PC-3 (cell line): ENCODE data around the gene OR13G1. TPM values are rescaled to one million over a fixed set of nuclear protein-coding genes. Genes with fewer than 3 reads are reported as not detected.
"Not testable (repeated sequence)": the region's sequence is repeated elsewhere in the genome, so short reads cannot be mapped to it uniquely, and the experiment has no call there.

Experiments used
- ATAC-seq: fragments of 200-7000 bp; cut with Tn5 transposase; 2 replicates; pipeline ENCODE4 v1.9.1; 2020; ENCODE audit warnings: mild to moderate bottlenecking, moderate library complexity
- BruUV-seq: library from RNA; stranded (reverse); fragments of 400-500 nt; replicated peaks from 2 replicates; lab custom pipeline; 2021; lab: Mats Ljungman, UMichigan
- CTCF ChIA-PET: fragments of 300-600 bp; sonication (Branson Sonifier 250); formaldehyde crosslinking; loops from one replicate; lab custom pipeline; 2022; ENCODE audit warnings: antibody characterized with exemption; lab: Charles Lee
- POLR2A ChIA-PET: fragments of 300-600 bp; sonication (Branson Sonifier 250); formaldehyde crosslinking; loops from one replicate; lab custom pipeline; 2022; ENCODE audit warnings: antibody characterized with exemption; ENCODE audit not compliant: unreplicated experiment; lab: Charles Lee
- DNase-seq: peaks from one replicate; pipeline ENCODE4 v3.0.0-alpha.2; 2015
- H2AFZ ChIP-seq: fragments of 300-600 bp; sonication (generic); 2 replicates; pipeline ENCODE4 v1.6.0; 2016; ENCODE audit warnings: antibody characterized with exemption, low read length
- H3F3A ChIP-seq: fragments of 300-600 bp; sonication (generic); one replicate; pipeline ENCODE4 v1.6.0; 2017; ENCODE audit warnings: antibody characterized with exemption, low read length, control low read depth, mild to moderate bottlenecking; ENCODE audit not compliant: unreplicated experiment
- H3K27ac ChIP-seq: fragments of 300-600 bp; sonication (generic); 2 replicates; pipeline ENCODE4 v1.5.1; 2016; ENCODE audit warnings: mild to moderate bottlenecking, low read length
- H3K27me3 ChIP-seq: fragments of 300-600 bp; sonication (generic); 2 replicates; pipeline ENCODE4 v1.6.1; 2016; ENCODE audit warnings: low read length, mixed read lengths
- H3K36me3 ChIP-seq: fragments of 300-600 bp; sonication (generic); 2 replicates; pipeline ENCODE4 v1.6.1; 2016; ENCODE audit warnings: low read depth, mixed run types, low read length, mixed read lengths
- H3K4me1 ChIP-seq: fragments of 300-600 bp; sonication (generic); 2 replicates; pipeline ENCODE4 v1.5.1; 2016; ENCODE audit warnings: low read length; ENCODE audit not compliant: insufficient read depth
- H3K4me2 ChIP-seq: fragments of 300-600 bp; sonication (generic); 2 replicates; pipeline ENCODE4 v1.6.0; 2016; ENCODE audit warnings: low read length
- H3K4me3 ChIP-seq: fragments of 300-600 bp; sonication (generic); 2 replicates; pipeline ENCODE4 v1.5.1; 2016; ENCODE audit warnings: mild to moderate bottlenecking, low read length, mixed read lengths
- H3K79me2 ChIP-seq: fragments of 300-600 bp; sonication (generic); 2 replicates; pipeline ENCODE4 v1.6.1; 2017; ENCODE audit warnings: low read length, mixed read lengths
- H3K9ac ChIP-seq: fragments of 300-600 bp; sonication (generic); 2 replicates; pipeline ENCODE4 v1.6.0; 2016; ENCODE audit warnings: mild to moderate bottlenecking, low read length
- H3K9me2 ChIP-seq: fragments of 300-600 bp; sonication (generic); replicated peaks from 2 replicates; pipeline ENCODE4 v1.6.1; 2016; ENCODE audit warnings: mixed run types, low read length, mixed read lengths
- H3K9me3 ChIP-seq: fragments of 300-600 bp; sonication (generic); 2 replicates; pipeline ENCODE4 v1.6.1; 2016; ENCODE audit warnings: low read length, mixed read lengths
- H4K20me1 ChIP-seq: fragments of 300-600 bp; sonication (generic); 2 replicates; pipeline ENCODE4 v1.6.1; 2016; ENCODE audit warnings: low read length, mixed read lengths
- EZH2 ChIP-seq: fragments of 300-600 bp; sonication (generic); IDR thresholded peaks from one replicate; pipeline ENCODE4 v1.6.1; 2017; ENCODE audit warnings: antibody characterized with exemption, mild to moderate bottlenecking, low read length; ENCODE audit not compliant: unreplicated experiment
- EZH2phosphoT487 ChIP-seq: fragments of 300-600 bp; sonication (generic); IDR thresholded peaks from 2 replicates; pipeline ENCODE4 v1.6.1; 2018; ENCODE audit warnings: mild to moderate bottlenecking, antibody characterized with exemption, low read length, borderline replicate concordance
- intact Hi-C: fragments of 100-400 bp; cut with micrococcal nuclease; formaldehyde crosslinking; loops from 2 replicates; pipeline ENCODE4 v1.9.0; 2023
- total RNA-seq: library from RNA; depleted of rRNA; stranded (reverse); fragments of >200 nt; gene quantifications from 2 replicates; pipeline ENCODE4 v1.2.3, GENCODE V29; 2014
- TF ChIP-seq, protein P1 (sequence below): fragments of 300-600 bp; sonication (generic); conservative IDR thresholded peaks from 2 replicates; pipeline ENCODE4 v1.5.1; 2017; ENCODE audit warnings: antibody characterized with exemption, low read depth, mild to moderate bottlenecking, low read length

OR13G1 gene
- total RNA-seq, 1 experiment from 2014 or later: not detected

DNA sequence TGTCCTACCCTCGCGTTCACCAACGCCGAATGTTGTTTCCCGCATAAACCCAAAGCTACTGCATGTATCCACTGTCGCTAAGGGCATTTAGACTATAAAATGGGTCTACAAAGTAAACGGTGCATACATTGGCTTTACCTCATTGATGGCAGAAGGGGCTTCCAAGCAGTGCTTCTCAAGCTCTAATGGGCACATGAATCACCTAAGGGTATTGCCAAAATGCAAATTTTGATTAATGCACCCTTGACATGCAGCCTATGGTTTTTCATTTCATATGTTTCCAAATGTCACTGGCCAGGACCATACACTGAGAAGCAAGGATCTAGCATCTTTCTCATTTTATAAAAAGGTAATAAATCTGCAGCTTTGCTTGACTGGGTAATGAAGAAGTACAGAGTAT, 34.2 kb upstream of the OR13G1 start:
- no peak for ATAC-seq
- Histone ChIP-seq H3K9me2 (no peaks in the 10 kb centered on the region), H3K27ac (no peak overlapping the region), H3K4me1 (no peaks in the 10 kb centered on the region), H3K27me3 (no peaks in the 10 kb centered on the region), H2AFZ (no peak overlapping the region), H3K4me3 (no peak overlapping the region), H3K9me3 (no peaks in the 10 kb centered on the region), H3K9ac (no peak overlapping the region), H3K4me2 (no peak overlapping the region), H3K79me2 (no peaks in the 10 kb centered on the region), H4K20me1 (no peaks in the 10 kb centered on the region), H3F3A (no peaks in the 10 kb centered on the region), H3K36me3 (no peaks in the 10 kb centered on the region)
- DNase-seq: no peak
- intact Hi-C loops: no loop called here
- BruUV-seq: no TSS peak
- TF ChIP-seq, protein P1, sequence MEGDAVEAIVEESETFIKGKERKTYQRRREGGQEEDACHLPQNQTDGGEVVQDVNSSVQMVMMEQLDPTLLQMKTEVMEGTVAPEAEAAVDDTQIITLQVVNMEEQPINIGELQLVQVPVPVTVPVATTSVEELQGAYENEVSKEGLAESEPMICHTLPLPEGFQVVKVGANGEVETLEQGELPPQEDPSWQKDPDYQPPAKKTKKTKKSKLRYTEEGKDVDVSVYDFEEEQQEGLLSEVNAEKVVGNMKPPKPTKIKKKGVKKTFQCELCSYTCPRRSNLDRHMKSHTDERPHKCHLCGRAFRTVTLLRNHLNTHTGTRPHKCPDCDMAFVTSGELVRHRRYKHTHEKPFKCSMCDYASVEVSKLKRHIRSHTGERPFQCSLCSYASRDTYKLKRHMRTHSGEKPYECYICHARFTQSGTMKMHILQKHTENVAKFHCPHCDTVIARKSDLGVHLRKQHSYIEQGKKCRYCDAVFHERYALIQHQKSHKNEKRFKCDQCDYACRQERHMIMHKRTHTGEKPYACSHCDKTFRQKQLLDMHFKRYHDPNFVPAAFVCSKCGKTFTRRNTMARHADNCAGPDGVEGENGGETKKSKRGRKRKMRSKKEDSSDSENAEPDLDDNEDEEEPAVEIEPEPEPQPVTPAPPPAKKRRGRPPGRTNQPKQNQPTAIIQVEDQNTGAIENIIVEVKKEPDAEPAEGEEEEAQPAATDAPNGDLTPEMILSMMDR: no peak
- TF ChIP-seq EZH2phosphoT487: no peak
- no peak for TF ChIP-seq EZH2
- ChIA-PET POLR2A (no interaction called here), CTCF (no interaction called here)

DNA sequence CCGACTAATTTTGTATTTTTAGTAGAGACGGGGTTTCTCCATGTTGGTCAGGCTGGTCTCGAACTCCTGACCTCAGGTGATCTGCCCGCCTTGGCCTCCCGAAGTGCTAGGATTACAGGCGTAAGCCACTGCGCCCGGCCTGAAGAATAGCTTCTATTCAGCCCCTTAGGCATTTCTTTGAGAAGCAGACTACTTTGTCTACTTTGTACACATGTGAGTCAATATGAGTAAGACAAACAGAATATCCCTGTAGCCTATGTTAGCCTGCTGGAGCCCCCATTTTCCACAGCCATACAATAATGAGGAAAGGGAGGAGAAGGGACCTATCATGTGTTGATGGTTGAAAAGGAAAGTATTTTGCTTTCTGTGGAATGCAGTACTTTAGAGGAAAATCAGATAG, 31.1 kb upstream of the OR13G1 start:
- not testable (repeated sequence) for H3K9me2 ChIP-seq

DNA sequence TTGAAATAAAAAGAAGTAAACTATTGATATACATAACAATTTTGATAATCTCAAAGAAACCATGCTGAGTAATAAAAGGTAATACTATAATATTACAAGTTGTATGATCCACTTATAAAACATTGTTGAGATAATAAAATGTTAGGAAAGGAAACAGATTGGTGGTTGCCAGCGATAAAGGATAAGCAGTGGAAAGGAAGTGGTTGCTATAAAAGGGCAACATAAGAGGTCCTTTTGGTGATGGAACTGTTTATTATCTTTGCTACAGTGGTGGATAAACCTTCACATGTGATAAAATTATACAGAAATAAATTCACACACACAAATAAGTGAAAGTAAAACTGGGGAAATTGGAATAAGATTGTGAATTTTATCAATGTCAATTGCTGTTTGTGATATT, 21.8 kb upstream of the OR13G1 start:
- no peak overlapping the region for H3K4me3 ChIP-seq
- POLR2A ChIA-PET: no interaction called here
- no peak overlapping the region for H3K9ac ChIP-seq
- H3K4me1 ChIP-seq: no peaks in the 10 kb centered on the region
- no peak overlapping the region for H3K4me2 ChIP-seq
- no peak for TF ChIP-seq EZH2phosphoT487
- no peak for TF ChIP-seq EZH2
- TF ChIP-seq, protein P1: no peak
- DNase-seq (no peak), ATAC-seq (no peak)
- no peaks in the 10 kb centered on the region for H4K20me1 ChIP-seq
- no TSS peak for BruUV-seq
- no peaks in the 10 kb centered on the region for H3K27me3 ChIP-seq
- H3K27ac ChIP-seq: no peak overlapping the region
- no peaks in the 10 kb centered on the region for H3F3A ChIP-seq
- H3K9me2 ChIP-seq: no peaks in the 10 kb centered on the region
- H2AFZ ChIP-seq: no peak overlapping the region
- no peaks in the 10 kb centered on the region for H3K9me3 ChIP-seq
- intact Hi-C loops: no loop called here
- CTCF ChIA-PET: no interaction called here
- H3K36me3 ChIP-seq: no peaks in the 10 kb centered on the region
- H3K79me2 ChIP-seq: no peaks in the 10 kb centered on the region

More for the DNA sequence above, 31.1 kb upstream of the OR13G1 start:
- POLR2A ChIA-PET, intact Hi-C loops, H3F3A ChIP-seq, H4K20me1 ChIP-seq, BruUV-seq, H3K27ac ChIP-seq, H3K79me2 ChIP-seq, H3K4me3 ChIP-seq, H2AFZ ChIP-seq, H3K4me2 ChIP-seq, H3K9ac ChIP-seq, H3K36me3 ChIP-seq, H3K9me3 ChIP-seq, H3K4me1 ChIP-seq, CTCF ChIA-PET, H3K27me3 ChIP-seq: not testable (repeated sequence)
- ATAC-seq: peak; percentile 97
- DNase-seq: peak; percentile 80
